Measurements from ENCODE around the gene CADPS. TPM values are rescaled to one million over a fixed set of nuclear protein-coding genes. Genes with fewer than 3 reads are reported as not detected.

CADPS gene
- total and polyA plus RNA-seq, 2 experiments from 2014 or later, result 2.8 to 8.1 TPM

GRCh38 chr3:62832553-62832952 is 42.7 kb downstream of the CADPS start:
- no peak for DNase-seq (ENCODE audit: low spot score)
- Histone ChIP-seq H3K9me3 (ENCODE audit: low read depth) (no peaks in the 10 kb centered on the region), H3K79me2 (no peaks in the 10 kb centered on the region), H3K27ac (no peak overlapping the region), H4K20me1 (ENCODE audit: insufficient read depth, poor library complexity, severe bottlenecking) (no peaks in the 10 kb centered on the region), H3K27me3 (peaks cover 4% of the 10 kb centered on the region), H3K4me2 (no peak overlapping the region), H3K4me1 (ENCODE audit: insufficient read depth) (no peaks in the 10 kb centered on the region), H2AFZ (no peak overlapping the region), H3K9me2 (replicated peaks; ENCODE audit: insufficient read depth) (no peaks in the 10 kb centered on the region), H3K4me3 (no peak overlapping the region), H3K36me3 (replicated peaks; ENCODE audit: insufficient read depth, low read depth) (no peaks in the 10 kb centered on the region)
- 76% methylated on average over 7 of the region's 7 CpGs for WGBS (ENCODE audit: low lambda C conversion rate, missing lambda C conversion rate)
- TF ChIP-seq EZH2phosphoT487 (IDR thresholded peaks at IDR 0.05; ENCODE audit: low read depth, severe bottlenecking, unreplicated experiment) (no peak), CTCF (IDR thresholded peaks at IDR 0.05; ENCODE audit: poor library complexity) (no peak), EZH2 (IDR thresholded peaks at IDR 0.05; ENCODE audit: borderline replicate concordance) (no peak)

GRCh38 chr3:62830727-62831322 is 44.4 kb downstream of the CADPS start:
- no peaks in the 10 kb centered on the region for H3K9me3 ChIP-seq (ENCODE audit: low read depth)
- H3K27ac ChIP-seq, result no peak overlapping the region
- H3K4me3 ChIP-seq, result no peak overlapping the region
- H2AFZ ChIP-seq, result no peak overlapping the region
- H3K4me2 ChIP-seq, result no peak overlapping the region
- peaks cover 4% of the 10 kb centered on the region for H3K27me3 ChIP-seq
- no peaks in the 10 kb centered on the region for H3K9me2 ChIP-seq (replicated peaks; ENCODE audit: insufficient read depth)
- H4K20me1 ChIP-seq (ENCODE audit: insufficient read depth, poor library complexity, severe bottlenecking), result no peaks in the 10 kb centered on the region
- no peak for TF ChIP-seq CTCF (IDR thresholded peaks at IDR 0.05; ENCODE audit: poor library complexity)
- TF ChIP-seq EZH2 (IDR thresholded peaks at IDR 0.05; ENCODE audit: borderline replicate concordance), result no peak
- TF ChIP-seq EZH2phosphoT487 (IDR thresholded peaks at IDR 0.05; ENCODE audit: low read depth, severe bottlenecking, unreplicated experiment), result no peak
- no peak for DNase-seq (ENCODE audit: low spot score)
- WGBS (ENCODE audit: low lambda C conversion rate, missing lambda C conversion rate), result 80% methylated on average over 2 of the region's 2 CpGs
- no peaks in the 10 kb centered on the region for H3K4me1 ChIP-seq (ENCODE audit: insufficient read depth)
- H3K79me2 ChIP-seq, result no peaks in the 10 kb centered on the region
- no peaks in the 10 kb centered on the region for H3K36me3 ChIP-seq (replicated peaks; ENCODE audit: insufficient read depth, low read depth)

- Histone ChIP-seq H3K9me2 (replicated peaks; ENCODE audit: insufficient read depth) (no peaks in the 10 kb centered on the region), H3K9me3 (ENCODE audit: low read depth) (no peaks in the 10 kb centered on the region), H2AFZ (no peak overlapping the region), H3K4me2 (no peak overlapping the region), H3K27ac (no peak overlapping the region), H4K20me1 (ENCODE audit: insufficient read depth, poor library complexity, severe bottlenecking) (no peaks in the 10 kb centered on the region), H3K79me2 (no peaks in the 10 kb centered on the region), H3K4me1 (ENCODE audit: insufficient read depth) (no peaks in the 10 kb centered on the region), H3K27me3 (peaks cover 4% of the 10 kb centered on the region), H3K4me3 (no peak overlapping the region), H3K36me3 (replicated peaks; ENCODE audit: insufficient read depth, low read depth) (no peaks in the 10 kb centered on the region)
- DNase-seq (ENCODE audit: low spot score), result no peak
- TF ChIP-seq CTCF (IDR thresholded peaks at IDR 0.05; ENCODE audit: poor library complexity), result no peak
- TF ChIP-seq EZH2 (IDR thresholded peaks at IDR 0.05; ENCODE audit: borderline replicate concordance), result no peak
- TF ChIP-seq EZH2phosphoT487 (IDR thresholded peaks at IDR 0.05; ENCODE audit: low read depth, severe bottlenecking, unreplicated experiment), result no peak
Measured at GRCh38 chr3:62827550-62827949, 47.7 kb downstream of the CADPS start.

Data from hepatocyte (in vitro differentiated cells).